ENCODE measurements around the gene TNFRSF18.

DNA sequence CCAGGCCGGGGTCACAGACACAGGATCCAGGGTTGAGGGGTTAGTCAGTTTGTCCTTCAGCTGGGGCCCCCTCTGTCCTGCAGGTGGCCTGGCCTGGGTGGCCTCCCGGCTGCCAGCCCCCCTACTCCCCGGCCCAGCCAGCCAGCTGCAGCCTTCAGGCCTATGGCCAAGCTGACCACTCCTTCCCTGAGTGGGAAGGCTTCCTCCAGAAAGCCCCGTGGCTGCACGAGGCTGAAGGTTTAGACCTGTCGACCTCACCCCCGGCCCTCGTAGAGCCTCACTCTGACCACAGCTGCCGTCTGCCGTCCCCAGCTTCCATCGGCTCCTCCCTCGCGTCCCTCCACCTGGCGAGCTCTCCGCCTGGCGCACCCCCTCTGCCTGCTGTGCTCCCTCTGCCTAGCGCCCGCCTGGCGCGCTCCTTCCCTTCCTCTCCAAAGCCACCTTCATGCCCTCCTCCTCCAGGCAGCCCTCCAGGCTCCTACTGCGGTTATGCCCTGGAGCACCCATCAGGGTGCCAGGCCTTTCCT, 23.1 kb downstream of the TNFRSF18 start:
- TF ChIP-seq, protein P1, sequence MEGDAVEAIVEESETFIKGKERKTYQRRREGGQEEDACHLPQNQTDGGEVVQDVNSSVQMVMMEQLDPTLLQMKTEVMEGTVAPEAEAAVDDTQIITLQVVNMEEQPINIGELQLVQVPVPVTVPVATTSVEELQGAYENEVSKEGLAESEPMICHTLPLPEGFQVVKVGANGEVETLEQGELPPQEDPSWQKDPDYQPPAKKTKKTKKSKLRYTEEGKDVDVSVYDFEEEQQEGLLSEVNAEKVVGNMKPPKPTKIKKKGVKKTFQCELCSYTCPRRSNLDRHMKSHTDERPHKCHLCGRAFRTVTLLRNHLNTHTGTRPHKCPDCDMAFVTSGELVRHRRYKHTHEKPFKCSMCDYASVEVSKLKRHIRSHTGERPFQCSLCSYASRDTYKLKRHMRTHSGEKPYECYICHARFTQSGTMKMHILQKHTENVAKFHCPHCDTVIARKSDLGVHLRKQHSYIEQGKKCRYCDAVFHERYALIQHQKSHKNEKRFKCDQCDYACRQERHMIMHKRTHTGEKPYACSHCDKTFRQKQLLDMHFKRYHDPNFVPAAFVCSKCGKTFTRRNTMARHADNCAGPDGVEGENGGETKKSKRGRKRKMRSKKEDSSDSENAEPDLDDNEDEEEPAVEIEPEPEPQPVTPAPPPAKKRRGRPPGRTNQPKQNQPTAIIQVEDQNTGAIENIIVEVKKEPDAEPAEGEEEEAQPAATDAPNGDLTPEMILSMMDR (conservative IDR thresholded peaks at IDR 0.05; ENCODE audit: low read depth in 2 of 2), result no peak
- TF ChIP-seq CREB1 (CRISPR knock-in tag; IDR thresholded peaks at IDR 0.05; ENCODE audit: low read depth) (no peak), STAT1 (IDR thresholded peaks at IDR 0.05; ENCODE audit: unreplicated experiment) (no peak), NANOG (IDR thresholded peaks at IDR 0.05; ENCODE audit: borderline replicate concordance) (no peak), EZH2 (IDR thresholded peaks at IDR 0.05; ENCODE audit: low read depth, unreplicated experiment) (no peak), POLR2AphosphoS5 (IDR thresholded peaks at IDR 0.05; ENCODE audit: low read depth) (no peak), JUNB (IDR thresholded peaks at IDR 0.05; ENCODE audit: unreplicated experiment) (no peak), EZH2phosphoT487 (IDR thresholded peaks at IDR 0.05; ENCODE audit: unreplicated experiment) (no peak), ZNF331 (CRISPR knock-in tag; IDR thresholded peaks at IDR 0.05; ENCODE audit: low read depth) (no peak)
- TF ChIP-seq, protein P2, sequence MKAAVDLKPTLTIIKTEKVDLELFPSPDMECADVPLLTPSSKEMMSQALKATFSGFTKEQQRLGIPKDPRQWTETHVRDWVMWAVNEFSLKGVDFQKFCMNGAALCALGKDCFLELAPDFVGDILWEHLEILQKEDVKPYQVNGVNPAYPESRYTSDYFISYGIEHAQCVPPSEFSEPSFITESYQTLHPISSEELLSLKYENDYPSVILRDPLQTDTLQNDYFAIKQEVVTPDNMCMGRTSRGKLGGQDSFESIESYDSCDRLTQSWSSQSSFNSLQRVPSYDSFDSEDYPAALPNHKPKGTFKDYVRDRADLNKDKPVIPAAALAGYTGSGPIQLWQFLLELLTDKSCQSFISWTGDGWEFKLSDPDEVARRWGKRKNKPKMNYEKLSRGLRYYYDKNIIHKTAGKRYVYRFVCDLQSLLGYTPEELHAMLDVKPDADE (IDR thresholded peaks at IDR 0.05), result no peak
- TF ChIP-seq, protein P3, sequence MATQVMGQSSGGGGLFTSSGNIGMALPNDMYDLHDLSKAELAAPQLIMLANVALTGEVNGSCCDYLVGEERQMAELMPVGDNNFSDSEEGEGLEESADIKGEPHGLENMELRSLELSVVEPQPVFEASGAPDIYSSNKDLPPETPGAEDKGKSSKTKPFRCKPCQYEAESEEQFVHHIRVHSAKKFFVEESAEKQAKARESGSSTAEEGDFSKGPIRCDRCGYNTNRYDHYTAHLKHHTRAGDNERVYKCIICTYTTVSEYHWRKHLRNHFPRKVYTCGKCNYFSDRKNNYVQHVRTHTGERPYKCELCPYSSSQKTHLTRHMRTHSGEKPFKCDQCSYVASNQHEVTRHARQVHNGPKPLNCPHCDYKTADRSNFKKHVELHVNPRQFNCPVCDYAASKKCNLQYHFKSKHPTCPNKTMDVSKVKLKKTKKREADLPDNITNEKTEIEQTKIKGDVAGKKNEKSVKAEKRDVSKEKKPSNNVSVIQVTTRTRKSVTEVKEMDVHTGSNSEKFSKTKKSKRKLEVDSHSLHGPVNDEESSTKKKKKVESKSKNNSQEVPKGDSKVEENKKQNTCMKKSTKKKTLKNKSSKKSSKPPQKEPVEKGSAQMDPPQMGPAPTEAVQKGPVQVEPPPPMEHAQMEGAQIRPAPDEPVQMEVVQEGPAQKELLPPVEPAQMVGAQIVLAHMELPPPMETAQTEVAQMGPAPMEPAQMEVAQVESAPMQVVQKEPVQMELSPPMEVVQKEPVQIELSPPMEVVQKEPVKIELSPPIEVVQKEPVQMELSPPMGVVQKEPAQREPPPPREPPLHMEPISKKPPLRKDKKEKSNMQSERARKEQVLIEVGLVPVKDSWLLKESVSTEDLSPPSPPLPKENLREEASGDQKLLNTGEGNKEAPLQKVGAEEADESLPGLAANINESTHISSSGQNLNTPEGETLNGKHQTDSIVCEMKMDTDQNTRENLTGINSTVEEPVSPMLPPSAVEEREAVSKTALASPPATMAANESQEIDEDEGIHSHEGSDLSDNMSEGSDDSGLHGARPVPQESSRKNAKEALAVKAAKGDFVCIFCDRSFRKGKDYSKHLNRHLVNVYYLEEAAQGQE (IDR thresholded peaks at IDR 0.05; ENCODE audit: unreplicated experiment), result no peak
